Measurements from ENCODE around the gene CNP. TPM values are rescaled to one million over a fixed set of nuclear protein-coding genes. Genes with fewer than 3 reads are reported as not detected.
A peak's percentile ranks its signal among the peaks of the same experiment; 100 is the strongest.
"Not testable (repeated sequence)": the region's sequence is repeated elsewhere in the genome, so short reads cannot be mapped to it uniquely, and the experiment has no call there.

CNP gene
- 10 to 100 TPM; 64.9 to 66.6 TPM for total RNA-seq

DNA sequence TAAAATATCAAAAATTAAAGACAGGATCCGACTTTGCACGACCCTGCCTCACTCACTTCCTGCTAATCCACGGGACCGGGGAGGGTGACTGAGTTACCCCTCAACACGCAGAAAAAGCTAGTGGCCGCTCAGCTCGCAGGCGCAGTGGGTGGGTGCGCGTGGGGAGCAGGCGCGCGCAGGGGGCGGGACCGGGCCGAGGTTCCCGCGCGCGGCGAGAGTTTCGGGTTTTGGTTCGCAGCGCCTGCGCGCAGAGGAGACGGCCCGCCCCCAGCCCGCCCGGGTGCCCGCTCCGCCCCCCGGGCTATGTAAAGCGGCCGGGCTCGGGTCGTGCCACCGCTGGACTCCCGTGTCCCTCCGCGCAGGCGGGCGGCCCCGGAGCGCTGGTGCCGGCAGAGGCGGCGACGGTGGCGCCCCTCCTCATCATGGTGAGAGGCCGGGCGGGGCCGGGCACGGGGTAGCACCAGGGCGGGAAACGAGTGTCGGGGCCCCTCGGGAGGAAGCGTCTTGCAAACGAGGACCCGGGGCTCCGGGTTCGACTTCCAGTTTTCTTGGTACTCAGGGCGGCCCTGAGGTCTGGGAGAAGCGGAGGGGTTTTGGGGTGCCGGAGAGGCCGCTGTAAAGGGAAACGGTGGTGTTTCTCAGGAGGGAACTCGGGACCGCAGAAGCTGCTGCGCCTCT lies at the start of gene CNP:
Gene CNP, plus strand, starts transcription at position 333 of the 678 bp plus-strand sequence. Its CDS starts 90 bp downstream, at position 423.
- peak within 1 kb of the TSS; percentile 82 for H3K4me3 Mint-ChIP-seq
- peaks cover 12% of the 10 kb centered on the region for H3K36me3 Mint-ChIP-seq
- H3K27me3 Mint-ChIP-seq = no peaks in the 10 kb centered on the region
- H3K9me3 Mint-ChIP-seq = no peaks in the 10 kb centered on the region
- H3K27ac Mint-ChIP-seq = peak within 1 kb of the TSS; percentile 88
- H3K4me1 Mint-ChIP-seq = peaks cover 33% of the 10 kb centered on the region
- peak; percentile 94 for DNase-seq

DNA sequence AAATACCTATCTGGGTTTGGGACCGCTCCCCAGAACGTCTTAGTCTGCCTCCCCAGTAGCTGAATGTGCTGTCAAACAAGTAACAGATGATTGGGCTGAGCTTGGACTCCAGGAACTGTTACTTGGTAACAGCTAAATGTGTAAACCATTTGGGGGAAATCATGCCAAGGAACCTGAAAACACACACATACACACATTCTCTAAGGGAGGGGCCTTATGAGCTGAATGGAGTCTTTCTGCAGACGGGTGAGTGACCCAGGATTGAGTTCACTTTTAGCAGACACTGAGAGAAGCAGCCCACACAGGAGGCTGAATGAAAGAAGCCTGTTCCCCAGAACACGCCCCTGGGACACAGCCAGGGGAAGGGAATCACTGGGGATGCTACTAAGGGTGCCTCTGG lies 49.4 kb upstream of the CNP start:
- Mint-ChIP-seq H3K9me3 (no peaks in the 10 kb centered on the region), H3K36me3 (peaks cover 15% of the 10 kb centered on the region), H3K4me3 (peak overlapping the region; percentile 94), H3K27me3 (no peaks in the 10 kb centered on the region), H3K4me1 (peaks cover 24% of the 10 kb centered on the region), H3K27ac (peak overlapping the region; percentile 93)
- DNase-seq = no peak

DNA sequence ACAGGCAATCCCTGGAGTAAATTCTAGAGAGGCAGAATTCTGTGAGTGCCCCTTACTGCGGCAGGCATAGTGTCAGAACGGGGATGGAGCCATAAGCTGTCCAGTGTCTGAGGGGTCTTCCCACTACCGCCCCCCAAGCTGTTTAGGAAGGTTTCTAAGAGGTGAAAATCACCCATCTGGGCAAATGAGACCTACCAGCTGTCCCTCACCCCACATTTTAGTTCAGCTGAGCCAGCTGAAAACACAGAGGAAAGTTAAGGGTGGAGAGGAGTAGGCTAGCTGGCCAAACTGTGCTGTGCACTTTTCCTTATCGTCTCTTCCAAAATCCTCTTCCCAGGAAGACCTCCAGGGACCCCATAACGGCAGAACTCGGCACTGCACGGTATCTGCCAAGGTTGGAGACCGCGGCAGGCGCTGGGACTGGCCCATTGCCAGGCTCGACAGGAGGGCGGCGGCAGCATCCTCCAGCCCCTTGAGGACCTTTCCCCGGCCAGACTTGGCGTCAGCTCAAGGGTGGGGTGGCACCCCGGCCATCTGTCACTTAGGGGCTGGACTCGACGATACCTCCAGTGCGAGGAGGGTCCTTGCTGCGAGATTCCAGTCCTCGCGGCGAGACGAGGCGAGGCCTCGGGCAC lies 48.8 kb upstream of the CNP start:
- H3K36me3 Mint-ChIP-seq = peaks cover 15% of the 10 kb centered on the region
- H3K4me3 Mint-ChIP-seq = peak overlapping the region; percentile 94
- H3K9me3 Mint-ChIP-seq = no peaks in the 10 kb centered on the region
- H3K27me3 Mint-ChIP-seq = no peaks in the 10 kb centered on the region
- peak overlapping the region; percentile 93 for H3K27ac Mint-ChIP-seq
- DNase-seq = peak; percentile 52
- peaks cover 24% of the 10 kb centered on the region for H3K4me1 Mint-ChIP-seq

DNA sequence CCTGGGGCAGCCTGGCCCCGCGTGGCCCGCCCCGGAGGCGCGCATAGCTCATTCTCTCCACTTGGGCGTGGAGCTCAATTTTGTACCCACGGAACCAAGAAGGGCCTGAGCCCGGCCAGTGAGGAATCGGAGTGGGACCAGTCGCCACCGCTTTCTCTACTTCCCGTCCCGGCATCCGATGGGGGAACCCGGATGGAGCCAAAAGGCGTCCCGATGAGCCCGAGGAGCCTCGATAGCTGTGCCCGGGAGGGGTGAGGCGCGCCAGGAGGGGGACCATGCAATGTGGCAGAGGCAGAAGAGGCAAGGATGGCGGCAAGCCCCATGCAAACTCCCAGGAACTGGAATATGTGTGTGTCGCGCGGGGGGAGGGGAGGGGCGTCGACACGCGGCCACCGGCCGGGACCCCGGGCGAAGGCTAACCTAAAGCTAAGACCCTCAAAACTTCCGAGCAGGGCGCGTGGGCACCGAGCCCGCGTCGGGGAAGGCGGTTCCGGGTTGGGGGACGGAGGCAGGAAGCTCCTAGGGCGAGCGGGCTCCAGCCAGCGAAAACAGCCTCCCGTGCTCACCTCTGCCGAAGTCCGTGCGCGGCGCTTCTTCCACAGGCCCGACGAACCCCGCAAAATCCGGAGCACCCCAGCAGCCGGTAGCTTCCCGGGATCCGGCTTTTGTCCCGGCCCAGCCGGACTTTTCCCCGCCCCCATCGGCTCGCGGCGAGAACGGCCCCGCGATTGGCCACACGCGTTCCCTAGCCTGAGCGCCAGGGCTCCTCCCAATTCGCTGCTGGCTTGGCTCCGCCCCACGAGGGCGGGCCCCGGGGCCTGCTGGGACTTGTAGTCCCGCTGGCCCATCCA lies 48.1 kb upstream of the CNP start, which contains the start of gene ACLY:
Gene ACLY, minus strand, starts transcription at position 638 of the 851 bp plus-strand sequence. CDS start 5,078 bp downstream, outside the sequence.
- Mint-ChIP-seq H3K4me3 (peak within 1 kb of the TSS; percentile 94), H3K9me3 (no peaks in the 10 kb centered on the region), H3K27me3 (no peaks in the 10 kb centered on the region), H3K4me1 (peaks cover 24% of the 10 kb centered on the region), H3K27ac (peak within 1 kb of the TSS; percentile 93), H3K36me3 (peaks cover 15% of the 10 kb centered on the region)
- peak; percentile 100 for DNase-seq

DNA sequence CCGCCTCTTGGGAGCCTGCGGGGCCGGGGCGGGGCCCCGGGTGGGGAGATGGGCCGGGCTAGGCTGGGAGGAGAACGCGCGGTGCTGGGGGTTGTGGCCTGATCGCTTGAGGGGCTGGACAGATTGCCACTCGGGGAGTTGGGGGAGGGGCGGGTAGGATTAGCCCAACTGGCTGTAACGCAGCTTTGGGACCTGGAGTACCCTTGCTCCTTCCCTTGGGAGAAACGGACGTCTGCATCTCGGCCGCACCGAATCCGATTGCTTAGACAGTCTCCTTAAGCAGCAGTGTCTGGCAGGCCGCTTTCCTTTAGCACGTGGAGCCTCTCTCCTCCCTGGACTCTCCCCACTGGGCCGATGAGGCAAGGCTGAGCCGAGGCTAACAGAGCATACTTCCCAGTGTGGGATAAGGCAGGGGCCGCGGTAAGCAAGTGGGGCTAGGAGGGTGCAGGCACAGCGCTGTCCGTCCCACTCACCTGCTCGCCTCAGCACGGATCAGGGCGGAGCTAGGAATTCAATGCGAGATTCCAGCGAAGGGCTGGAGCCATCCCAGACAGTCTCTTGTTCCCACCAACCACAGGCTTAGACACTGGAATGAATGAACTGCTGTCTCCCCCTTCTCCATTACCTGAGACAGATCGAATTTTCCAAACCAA lies 47.3 kb upstream of the CNP start:
- Mint-ChIP-seq H3K4me1 (peaks cover 24% of the 10 kb centered on the region), H3K36me3 (peaks cover 15% of the 10 kb centered on the region), H3K9me3 (no peaks in the 10 kb centered on the region), H3K27me3 (no peaks in the 10 kb centered on the region), H3K27ac (peak overlapping the region; percentile 93), H3K4me3 (peak overlapping the region; percentile 94)
- DNase-seq = no peak

DNA sequence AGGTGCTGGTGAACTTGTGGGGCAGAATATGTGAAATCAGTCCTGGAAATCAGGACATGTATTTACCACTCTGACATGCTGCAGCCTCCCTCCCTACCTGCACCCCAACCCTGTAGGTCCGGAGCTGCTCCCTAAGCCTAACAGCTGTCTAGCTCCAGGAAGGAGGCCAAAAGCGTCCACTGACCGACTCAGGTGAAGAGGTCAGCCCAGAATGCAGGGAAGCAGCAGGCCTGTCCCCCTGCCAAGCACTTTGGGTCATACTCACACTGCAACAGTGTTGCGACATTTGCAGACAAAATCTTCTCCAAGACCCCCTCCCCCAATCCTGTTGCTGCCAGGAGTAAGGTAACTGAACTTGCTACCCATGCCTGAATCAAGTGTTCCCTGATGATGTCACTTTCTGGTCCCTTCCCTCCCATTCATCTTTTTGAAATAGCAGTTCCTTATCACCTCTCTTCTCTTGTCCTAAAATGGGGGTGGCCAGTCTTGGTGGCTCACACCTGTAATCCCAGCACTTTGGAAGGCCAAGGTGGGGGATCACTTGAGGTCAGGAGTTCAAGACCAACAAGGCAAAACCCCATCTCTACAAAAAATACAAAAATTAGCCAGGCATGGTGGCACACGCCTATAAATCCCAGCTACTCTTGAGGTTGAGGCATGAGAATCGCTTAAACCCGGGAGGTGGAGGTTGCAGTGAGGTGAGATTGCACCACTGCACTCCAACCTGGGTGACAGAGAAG lies 46.6 kb upstream of the CNP start:
- peak overlapping the region; percentile 94 for H3K4me3 Mint-ChIP-seq
- no peaks in the 10 kb centered on the region for H3K9me3 Mint-ChIP-seq
- peaks cover 15% of the 10 kb centered on the region for H3K36me3 Mint-ChIP-seq
- DNase-seq = no peak
- peaks cover 21% of the 10 kb centered on the region for H3K4me1 Mint-ChIP-seq
- H3K27ac Mint-ChIP-seq = peak overlapping the region; percentile 93
- no peaks in the 10 kb centered on the region for H3K27me3 Mint-ChIP-seq

DNA sequence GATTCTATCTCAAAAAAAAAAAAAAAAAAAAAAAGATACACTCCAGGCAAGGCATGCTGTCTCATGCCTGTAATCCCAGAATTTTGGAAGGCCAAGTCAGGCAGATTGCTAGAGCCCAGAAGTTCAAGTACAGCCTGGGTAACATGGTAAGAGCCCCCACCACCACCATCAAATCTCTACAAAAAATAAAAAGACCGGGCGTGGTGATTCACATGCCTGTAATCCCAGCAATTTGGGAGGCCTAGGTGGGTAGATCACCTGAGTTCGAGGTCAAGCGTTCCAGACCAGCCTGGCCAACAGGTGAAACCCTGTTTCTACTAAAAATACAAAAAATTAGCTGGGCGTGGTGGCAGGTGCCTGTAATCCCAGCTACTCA lies 46.0 kb upstream of the CNP start:
- Mint-ChIP-seq H3K4me1 (peaks cover 19% of the 10 kb centered on the region), H3K9me3 (no peaks in the 10 kb centered on the region)
- DNase-seq = no peak

DNA sequence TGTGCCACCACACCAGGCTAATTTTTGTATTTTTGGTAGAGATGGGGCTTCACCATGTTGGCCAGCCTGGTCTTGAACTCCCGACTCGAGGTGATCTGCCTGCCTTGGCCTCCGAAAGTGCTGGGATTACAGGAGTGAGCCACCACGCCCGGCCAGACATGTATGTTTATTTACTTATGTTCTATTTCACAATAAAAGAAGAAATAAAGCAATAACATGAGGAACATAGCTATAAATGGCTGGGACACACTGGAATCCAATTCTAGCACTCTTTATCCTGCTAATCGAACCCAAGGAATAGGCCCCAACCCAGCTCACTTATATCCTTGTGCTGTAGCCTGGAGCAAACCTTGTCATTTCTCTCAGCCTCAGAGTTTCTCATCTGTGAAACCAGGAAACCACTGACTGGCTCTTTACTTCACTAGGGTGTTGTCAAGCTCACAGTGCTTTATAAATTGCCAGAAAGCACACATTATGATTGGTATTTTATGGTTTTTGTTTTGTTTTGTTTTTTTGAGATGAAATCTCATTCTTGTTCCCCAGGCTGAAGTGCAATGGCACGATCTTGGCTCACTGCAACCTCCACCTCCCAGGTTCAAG lies 40.5 kb upstream of the CNP start:
- H3K27me3 Mint-ChIP-seq = no peaks in the 10 kb centered on the region
- DNase-seq = no peak
- H3K4me3 Mint-ChIP-seq = no peak overlapping the region
- no peak overlapping the region for H3K27ac Mint-ChIP-seq
- H3K36me3 Mint-ChIP-seq = peaks cover 4% of the 10 kb centered on the region
- H3K4me1 Mint-ChIP-seq = peaks cover 14% of the 10 kb centered on the region
- H3K9me3 Mint-ChIP-seq = no peaks in the 10 kb centered on the region

More for the DNA sequence above, 46.0 kb upstream of the CNP start:
- no peaks in the 10 kb centered on the region for H3K27me3 Mint-ChIP-seq
- no peak overlapping the region for H3K4me3 Mint-ChIP-seq
- no peak overlapping the region for H3K27ac Mint-ChIP-seq
- H3K36me3 Mint-ChIP-seq = peaks cover 16% of the 10 kb centered on the region

DNA sequence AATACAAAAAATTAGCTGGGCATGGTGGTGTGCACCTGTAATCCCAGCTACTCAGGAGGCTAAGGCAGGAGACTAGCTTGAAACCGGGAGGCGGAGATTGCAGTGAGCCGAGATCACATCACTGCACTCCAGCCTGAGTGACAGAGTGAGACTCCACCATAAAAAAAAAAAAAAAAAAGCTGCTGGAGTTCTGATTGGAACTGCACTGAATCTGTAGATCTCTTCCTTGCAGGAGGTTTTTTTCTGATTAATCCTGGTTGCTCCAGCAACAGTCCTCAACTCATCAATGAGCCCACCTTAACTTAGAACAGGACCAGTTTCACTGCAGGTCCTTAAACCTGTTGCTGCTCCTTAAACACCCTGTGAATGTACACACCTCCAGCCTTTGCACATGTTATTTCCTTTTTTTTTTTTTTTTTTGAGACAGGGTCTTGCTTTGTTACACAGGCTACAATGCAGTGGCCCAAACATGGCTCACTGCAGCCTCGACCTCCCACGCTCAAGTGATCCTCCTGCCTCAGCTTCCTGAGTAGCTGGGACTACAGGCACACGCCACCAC lies 37.8 kb upstream of the CNP start:
- H3K36me3 Mint-ChIP-seq = peaks cover 4% of the 10 kb centered on the region
- peaks cover 19% of the 10 kb centered on the region for H3K4me1 Mint-ChIP-seq
- no peaks in the 10 kb centered on the region for H3K9me3 Mint-ChIP-seq
- H3K27me3 Mint-ChIP-seq = no peaks in the 10 kb centered on the region
- H3K27ac Mint-ChIP-seq = no peak overlapping the region
- no peak for DNase-seq
- peak overlapping the region; percentile 96 for H3K4me3 Mint-ChIP-seq

DNA sequence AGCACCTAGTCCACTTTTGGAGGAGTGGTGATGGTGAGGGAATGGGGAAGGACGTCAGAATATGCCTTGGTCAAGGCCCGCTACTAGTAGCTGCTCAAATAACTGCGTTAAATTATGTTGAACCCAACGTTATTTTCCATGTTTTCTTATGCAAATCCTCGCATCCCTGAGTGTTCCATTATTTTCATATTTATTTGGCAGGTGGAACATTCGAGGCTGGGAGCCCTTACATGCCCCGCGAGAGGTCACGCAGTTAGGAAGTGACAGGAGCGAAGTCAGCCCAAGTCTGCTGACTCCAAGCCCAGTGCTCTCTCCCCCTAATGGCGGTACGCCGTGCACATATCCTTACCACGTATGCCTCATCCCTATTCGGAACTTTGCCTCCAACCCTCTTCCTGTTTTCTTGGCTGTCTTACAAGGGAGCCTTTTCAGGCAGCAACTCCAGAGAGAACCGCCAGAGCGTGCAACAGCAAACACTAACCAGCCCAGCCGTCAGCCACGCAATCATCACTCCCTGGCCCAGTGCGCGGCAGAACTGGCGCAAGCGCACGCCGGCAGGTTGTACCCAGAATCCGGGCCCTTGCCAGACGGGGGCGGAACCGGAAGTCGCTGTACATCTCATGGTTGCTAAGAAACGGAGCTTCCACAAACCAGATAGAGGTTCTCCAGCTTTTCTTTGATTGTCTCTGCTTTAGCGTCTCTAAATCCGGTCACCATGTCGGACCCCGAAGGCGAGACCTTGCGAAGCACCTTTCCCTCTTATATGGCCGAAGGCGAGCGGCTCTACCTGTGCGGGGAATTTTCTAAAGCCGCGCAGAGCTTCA lies 36.4 kb upstream of the CNP start, which contains the start of gene ODAD4:
Gene ODAD4, plus strand, starts transcription at position 609 of the 824 bp plus-strand sequence. Its CDS starts 107 bp downstream, at position 716.
- Mint-ChIP-seq H3K4me1 (peaks cover 19% of the 10 kb centered on the region), H3K27ac (peak within 1 kb of the TSS; percentile 95), H3K4me3 (peak within 1 kb of the TSS; percentile 96), H3K9me3 (no peaks in the 10 kb centered on the region), H3K36me3 (peaks cover 4% of the 10 kb centered on the region), H3K27me3 (no peaks in the 10 kb centered on the region)
- peak; percentile 97 for DNase-seq

DNA sequence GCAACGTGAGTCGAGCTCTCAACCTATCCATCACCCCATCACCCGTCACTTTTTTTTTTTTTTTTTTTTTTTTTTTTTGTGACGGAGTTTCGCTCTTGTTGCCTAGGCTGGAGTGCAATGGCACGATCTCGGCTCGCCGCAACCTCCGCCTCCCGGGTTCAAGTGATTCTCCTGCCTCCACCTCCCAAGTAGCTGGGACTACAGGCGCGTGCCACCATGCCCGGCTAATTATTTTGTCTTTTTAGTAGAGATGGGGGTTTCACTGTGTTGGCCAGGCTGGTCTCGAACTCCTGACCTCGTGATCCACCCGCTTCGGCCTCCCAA lies 35.8 kb upstream of the CNP start:
- H3K36me3 Mint-ChIP-seq, DNase-seq: not testable (repeated sequence)
- peak overlapping the region; percentile 95 for H3K27ac Mint-ChIP-seq

DNA sequence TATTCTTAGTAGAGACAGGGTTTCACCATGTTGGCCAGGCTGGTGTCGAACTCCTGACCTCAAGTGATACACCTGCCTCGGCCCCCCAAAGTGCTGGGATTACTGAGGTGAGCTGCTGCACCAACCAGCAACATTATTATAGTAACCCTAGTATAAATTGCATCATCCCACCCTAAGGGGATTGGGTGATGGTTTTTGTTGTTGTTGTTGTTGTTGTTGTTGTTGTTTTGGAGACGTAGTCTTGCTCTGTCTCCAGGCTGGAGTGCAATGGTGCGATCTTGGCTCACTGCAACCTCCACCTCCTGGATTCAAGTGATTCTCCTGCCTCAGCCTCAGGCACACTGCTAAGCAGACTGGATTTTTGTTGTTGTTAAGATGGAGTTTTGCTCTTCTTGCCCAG lies 34.9 kb upstream of the CNP start:
- H3K36me3 Mint-ChIP-seq, H3K27me3 Mint-ChIP-seq, H3K4me3 Mint-ChIP-seq, H3K9me3 Mint-ChIP-seq, H3K27ac Mint-ChIP-seq, DNase-seq: not testable (repeated sequence)
- peaks cover 19% of the 10 kb centered on the region for H3K4me1 Mint-ChIP-seq

More for the DNA sequence above, 35.8 kb upstream of the CNP start:
- not testable (repeated sequence) for H3K9me3 Mint-ChIP-seq, H3K27me3 Mint-ChIP-seq
- Mint-ChIP-seq H3K4me1 (peaks cover 19% of the 10 kb centered on the region), H3K4me3 (peak overlapping the region; percentile 96)

DNA sequence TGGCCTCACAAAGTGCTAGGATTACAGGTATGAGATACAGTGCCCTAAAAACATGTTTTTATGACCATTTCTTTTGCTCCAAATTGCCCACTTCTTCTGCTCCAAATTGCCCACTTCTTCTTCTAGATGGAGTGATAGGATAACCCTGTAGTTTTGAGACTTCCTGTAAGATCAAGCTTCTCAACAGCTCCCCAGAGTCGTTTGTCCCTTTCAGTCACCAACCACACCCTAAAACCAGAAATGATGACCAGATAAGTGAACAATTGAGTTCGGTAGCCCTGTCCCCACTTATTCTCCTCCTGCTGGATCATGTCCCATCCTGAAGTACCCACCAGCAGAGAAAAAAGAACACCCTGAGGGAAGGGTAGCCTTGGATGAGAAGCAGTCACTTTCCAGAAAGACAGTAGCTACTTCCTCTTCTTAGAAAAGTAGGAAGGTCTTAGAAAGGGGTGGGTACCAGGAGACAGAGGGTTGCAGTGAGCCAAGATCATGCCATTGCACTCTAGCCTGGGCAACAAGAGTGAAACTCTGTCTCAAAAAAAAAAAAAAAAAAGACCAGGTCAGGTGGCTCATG lies 33.7 kb upstream of the CNP start:
- H3K36me3 Mint-ChIP-seq = no peaks in the 10 kb centered on the region
- H3K9me3 Mint-ChIP-seq = no peaks in the 10 kb centered on the region
- peaks cover 19% of the 10 kb centered on the region for H3K4me1 Mint-ChIP-seq
- H3K4me3 Mint-ChIP-seq = no peak overlapping the region
- H3K27ac Mint-ChIP-seq = no peak overlapping the region
- DNase-seq = no peak
- H3K27me3 Mint-ChIP-seq = no peaks in the 10 kb centered on the region
